B cell (primary cell): Measurements from ENCODE around the gene EVI5L.

Experiments used
- EZH2 ChIP-seq: IDR thresholded peaks from 2 replicates; pipeline ENCODE4 v1.6.1; 2012; ENCODE audit warnings: borderline replicate concordance, low read depth, mild to moderate bottlenecking, moderate library complexity, low read length; ENCODE audit not compliant: insufficient read depth, poor library complexity, severe bottlenecking
- TF ChIP-seq, protein P1 (sequence below): fragments of 200-600 bp; IDR thresholded peaks from one replicate; pipeline ENCODE4 v1.8.0; 2022; ENCODE audit warnings: antibody characterized with exemption, mild to moderate bottlenecking

DNA sequence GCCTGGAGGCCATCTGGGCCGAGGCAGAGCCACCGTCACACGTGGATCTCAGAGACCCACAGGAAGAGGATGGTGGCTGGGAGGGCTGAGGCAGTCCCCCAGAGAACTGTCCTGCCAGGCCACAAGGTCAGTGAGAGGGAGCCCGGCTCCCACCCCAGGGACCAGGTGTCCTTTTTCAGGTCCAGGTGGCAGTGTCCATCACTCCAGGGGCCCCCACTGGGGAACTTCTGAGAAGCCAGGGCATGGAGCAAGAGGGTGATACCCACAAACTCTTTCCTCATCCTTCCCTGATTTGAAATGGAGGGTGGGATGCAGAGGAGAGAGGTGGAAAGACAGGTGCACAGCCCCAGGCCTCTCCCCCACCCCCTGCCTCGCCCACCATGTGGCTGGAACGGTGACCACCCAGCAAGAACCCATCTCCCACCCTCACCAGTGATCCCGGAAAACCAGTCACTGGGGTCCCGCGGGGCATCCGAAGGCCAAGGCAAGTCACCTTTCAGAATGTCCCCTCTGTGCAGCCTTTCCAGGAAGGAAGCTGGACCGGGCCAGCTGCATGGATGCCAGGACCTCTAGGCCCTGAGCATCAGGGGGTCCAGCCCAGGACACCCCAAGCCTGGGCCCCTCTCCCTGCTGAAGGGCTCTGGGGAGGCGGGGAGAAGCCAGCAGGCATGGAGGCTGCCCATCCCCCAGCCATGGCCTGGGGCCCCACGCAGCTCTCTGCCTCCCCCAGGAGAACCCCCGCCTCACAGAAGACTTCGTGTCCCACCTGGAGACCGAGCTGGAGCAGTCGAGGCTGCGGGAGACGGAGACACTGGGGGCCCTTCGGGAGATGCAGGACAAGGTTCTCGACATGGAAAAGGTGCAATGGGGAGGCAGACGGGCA is 30.1 kb downstream of the EVI5L start:
- TF ChIP-seq, protein P1, sequence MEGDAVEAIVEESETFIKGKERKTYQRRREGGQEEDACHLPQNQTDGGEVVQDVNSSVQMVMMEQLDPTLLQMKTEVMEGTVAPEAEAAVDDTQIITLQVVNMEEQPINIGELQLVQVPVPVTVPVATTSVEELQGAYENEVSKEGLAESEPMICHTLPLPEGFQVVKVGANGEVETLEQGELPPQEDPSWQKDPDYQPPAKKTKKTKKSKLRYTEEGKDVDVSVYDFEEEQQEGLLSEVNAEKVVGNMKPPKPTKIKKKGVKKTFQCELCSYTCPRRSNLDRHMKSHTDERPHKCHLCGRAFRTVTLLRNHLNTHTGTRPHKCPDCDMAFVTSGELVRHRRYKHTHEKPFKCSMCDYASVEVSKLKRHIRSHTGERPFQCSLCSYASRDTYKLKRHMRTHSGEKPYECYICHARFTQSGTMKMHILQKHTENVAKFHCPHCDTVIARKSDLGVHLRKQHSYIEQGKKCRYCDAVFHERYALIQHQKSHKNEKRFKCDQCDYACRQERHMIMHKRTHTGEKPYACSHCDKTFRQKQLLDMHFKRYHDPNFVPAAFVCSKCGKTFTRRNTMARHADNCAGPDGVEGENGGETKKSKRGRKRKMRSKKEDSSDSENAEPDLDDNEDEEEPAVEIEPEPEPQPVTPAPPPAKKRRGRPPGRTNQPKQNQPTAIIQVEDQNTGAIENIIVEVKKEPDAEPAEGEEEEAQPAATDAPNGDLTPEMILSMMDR: no peak
- TF ChIP-seq EZH2: no peak
